WERI-Rb-1 (cell line): ENCODE measurements around the gene MAML3.
A peak's percentile ranks its signal among the peaks of the same experiment; 100 is the strongest.

ENCODE experiments used
- DNase-seq: peaks from one replicate; pipeline ENCODE4 v3.0.0-alpha.2; 2020
- H3K27ac ChIP-seq: fragments of 250-450 bp; sonication (Bioruptor Pico); 2 replicates; pipeline ENCODE4 v1.5.1; 2020; ENCODE audit warnings: mild to moderate bottlenecking, moderate library complexity
- H3K27me3 ChIP-seq: fragments of 250-450 bp; sonication (Bioruptor Pico); 2 replicates; pipeline ENCODE4 v1.5.1; 2021; ENCODE audit warnings: mild to moderate bottlenecking, low read depth, moderate library complexity; ENCODE audit not compliant: insufficient read depth, severe bottlenecking
- H3K36me3 ChIP-seq: fragments of 250-450 bp; sonication (Bioruptor Pico); 2 replicates; pipeline ENCODE4 v1.5.1; 2020; ENCODE audit warnings: mild to moderate bottlenecking, moderate library complexity
- H3K4me3 ChIP-seq: 2 replicates; pipeline ENCODE4 v1.5.1; 2011; ENCODE audit warnings: low read depth, mild to moderate bottlenecking, control low read depth, low read length
- H3K9me3 ChIP-seq: fragments of 250-450 bp; sonication (Bioruptor Pico); 2 replicates; pipeline ENCODE4 v1.5.1; 2021; ENCODE audit warnings: mild to moderate bottlenecking, moderate library complexity; ENCODE audit not compliant: severe bottlenecking
- TF ChIP-seq, protein P1 (sequence below): IDR thresholded peaks from 2 replicates; pipeline ENCODE4 v1.5.1; 2011; ENCODE audit warnings: low read depth, mild to moderate bottlenecking, control low read depth, inconsistent platforms, low read length

MAML3 gene

DNA sequence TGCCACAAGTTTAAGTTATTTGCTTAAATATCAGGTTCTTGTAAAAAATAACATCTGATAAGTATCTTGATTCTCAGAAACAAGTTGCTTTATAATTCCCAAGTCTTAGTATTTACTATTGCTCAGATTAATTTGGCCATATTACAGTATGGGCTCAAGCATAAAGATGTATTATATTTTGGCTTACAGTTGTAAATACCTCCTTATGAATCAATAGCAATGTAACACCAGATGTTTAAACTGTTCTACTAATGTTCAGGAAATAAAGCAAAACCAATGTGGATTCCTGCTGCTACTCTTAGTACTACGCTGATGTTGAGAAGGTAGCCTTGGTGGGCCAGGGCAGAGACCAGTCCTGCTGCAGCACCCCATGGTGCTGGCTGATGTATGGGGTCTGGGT is 385.6 kb downstream of the MAML3 start:
- TF ChIP-seq, protein P1, sequence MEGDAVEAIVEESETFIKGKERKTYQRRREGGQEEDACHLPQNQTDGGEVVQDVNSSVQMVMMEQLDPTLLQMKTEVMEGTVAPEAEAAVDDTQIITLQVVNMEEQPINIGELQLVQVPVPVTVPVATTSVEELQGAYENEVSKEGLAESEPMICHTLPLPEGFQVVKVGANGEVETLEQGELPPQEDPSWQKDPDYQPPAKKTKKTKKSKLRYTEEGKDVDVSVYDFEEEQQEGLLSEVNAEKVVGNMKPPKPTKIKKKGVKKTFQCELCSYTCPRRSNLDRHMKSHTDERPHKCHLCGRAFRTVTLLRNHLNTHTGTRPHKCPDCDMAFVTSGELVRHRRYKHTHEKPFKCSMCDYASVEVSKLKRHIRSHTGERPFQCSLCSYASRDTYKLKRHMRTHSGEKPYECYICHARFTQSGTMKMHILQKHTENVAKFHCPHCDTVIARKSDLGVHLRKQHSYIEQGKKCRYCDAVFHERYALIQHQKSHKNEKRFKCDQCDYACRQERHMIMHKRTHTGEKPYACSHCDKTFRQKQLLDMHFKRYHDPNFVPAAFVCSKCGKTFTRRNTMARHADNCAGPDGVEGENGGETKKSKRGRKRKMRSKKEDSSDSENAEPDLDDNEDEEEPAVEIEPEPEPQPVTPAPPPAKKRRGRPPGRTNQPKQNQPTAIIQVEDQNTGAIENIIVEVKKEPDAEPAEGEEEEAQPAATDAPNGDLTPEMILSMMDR = no peak
- H3K27ac ChIP-seq = no peak overlapping the region
- H3K27me3 ChIP-seq = no peaks in the 10 kb centered on the region
- no peak overlapping the region for H3K4me3 ChIP-seq
- no peaks in the 10 kb centered on the region for H3K9me3 ChIP-seq
- H3K36me3 ChIP-seq = no peaks in the 10 kb centered on the region; the same call in 1 of the 2 replicates
- DNase-seq = no peak

GRCh38 chr4:139767585-139767984 is 386.4 kb downstream of the MAML3 start:
- Histone ChIP-seq H3K27ac (no peak overlapping the region), H3K4me3 (no peak overlapping the region), H3K36me3 (no peaks in the 10 kb centered on the region; the same call in 1 of the 2 replicates), H3K27me3 (no peaks in the 10 kb centered on the region), H3K9me3 (no peaks in the 10 kb centered on the region)
- TF ChIP-seq, protein P1 = no peak
- DNase-seq = no peak

DNA sequence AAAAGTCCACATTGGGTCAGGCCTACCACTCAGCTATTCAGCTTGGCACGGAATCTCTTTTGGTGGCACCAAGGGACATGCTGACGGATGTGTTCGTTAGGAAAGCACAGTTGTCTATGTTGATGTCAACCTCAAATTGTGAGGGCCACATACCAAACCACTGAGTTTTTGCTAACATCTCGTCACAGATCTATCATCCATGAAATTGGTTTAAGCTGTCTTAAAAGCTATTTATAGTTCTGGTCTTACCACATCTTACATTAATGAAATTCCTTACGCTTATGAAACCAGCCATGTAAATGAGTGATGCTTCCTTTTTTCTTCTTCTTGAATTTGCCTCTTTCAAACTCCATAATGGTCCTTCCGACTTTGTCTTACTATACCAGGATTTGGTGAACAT is 386.8 kb downstream of the MAML3 start:
- H3K27me3 ChIP-seq = no peaks in the 10 kb centered on the region
- no peaks in the 10 kb centered on the region for H3K9me3 ChIP-seq
- TF ChIP-seq, protein P1 = no peak
- no peak overlapping the region for H3K27ac ChIP-seq
- H3K36me3 ChIP-seq = no peaks in the 10 kb centered on the region; the same call in 1 of the 2 replicates
- no peak for DNase-seq
- H3K4me3 ChIP-seq = no peak overlapping the region

- H3K27me3 ChIP-seq = no peaks in the 10 kb centered on the region
- no peak overlapping the region for H3K4me3 ChIP-seq
- H3K9me3 ChIP-seq = no peaks in the 10 kb centered on the region
- no peaks in the 10 kb centered on the region; the same call in 1 of the 2 replicates for H3K36me3 ChIP-seq
- no peak overlapping the region for H3K27ac ChIP-seq
- TF ChIP-seq, protein P1 = no peak
- no peak for DNase-seq
Observed at GRCh38 chr4:139764686-139765310, 389.2 kb downstream of the MAML3 start.

GRCh38 chr4:139764182-139764581 is 389.8 kb downstream of the MAML3 start:
- Histone ChIP-seq H3K27ac (no peak overlapping the region), H3K4me3 (no peak overlapping the region), H3K36me3 (no peaks in the 10 kb centered on the region; the same call in 1 of the 2 replicates), H3K9me3 (no peaks in the 10 kb centered on the region), H3K27me3 (no peaks in the 10 kb centered on the region)
- DNase-seq = no peak
- TF ChIP-seq, protein P1 = no peak

DNA sequence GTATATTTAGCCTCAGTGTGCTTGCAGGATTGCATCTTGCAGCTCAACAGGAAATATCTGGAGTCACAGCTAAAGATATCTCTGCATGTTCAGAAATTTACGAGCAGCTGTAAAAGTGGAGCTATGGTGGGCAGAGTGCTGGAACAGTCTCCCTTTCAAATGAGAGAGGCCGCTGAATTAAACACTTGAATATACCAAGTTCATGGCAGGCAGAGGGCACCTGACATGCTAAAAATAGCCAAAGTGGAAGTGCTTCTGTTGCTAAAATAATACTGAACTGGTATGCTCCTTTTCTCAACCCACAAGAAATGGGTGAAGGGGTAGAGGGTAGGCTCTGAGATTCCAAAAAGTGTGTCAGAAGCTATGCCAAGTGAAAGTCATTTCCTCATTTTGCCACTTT is 390.3 kb downstream of the MAML3 start:
- no peak for DNase-seq
- Histone ChIP-seq H3K27ac (0 out of 2 replicates have a peak overlapping the region, but pooled peaks have one; percentile 1), H3K9me3 (no peaks in the 10 kb centered on the region), H3K27me3 (no peaks in the 10 kb centered on the region), H3K4me3 (no peak overlapping the region), H3K36me3 (no peaks in the 10 kb centered on the region; the same call in 1 of the 2 replicates)
- TF ChIP-seq, protein P1 = no peak
